ENCODE data around the gene CCT8. TPM values are rescaled to one million over a fixed set of nuclear protein-coding genes. Genes with fewer than 3 reads are reported as not detected.
A peak's percentile ranks its signal among the peaks of the same experiment; 100 is the strongest.

The CCT8 gene
- total RNA-seq, 1 experiment from 2014 or later = 335 TPM

- H3K36me3 Mint-ChIP-seq = peaks cover 81% of the 10 kb centered on the region
- no peaks in the 10 kb centered on the region for H3K27me3 Mint-ChIP-seq (ENCODE audit: low read depth)
- no peaks in the 10 kb centered on the region for H3K4me1 Mint-ChIP-seq
- ATAC-seq (no peak), DNase-seq (ENCODE audit: low spot score) (no peak)
- no peak overlapping the region for H3K27ac Mint-ChIP-seq
- ChIA-PET CTCF (no interaction called here), POLR2A (no interaction called here)
- no peak for TF ChIP-seq ATF6 (CRISPR knock-in tag; IDR thresholded peaks at IDR 0.05)
- no peak for TF ChIP-seq OVOL2 (CRISPR knock-in tag; IDR thresholded peaks at IDR 0.05; ENCODE audit: borderline replicate concordance)
- TF ChIP-seq ELF4 (CRISPR knock-in tag; IDR thresholded peaks at IDR 0.05; ENCODE audit: low read depth) = no peak
- no peaks in the 10 kb centered on the region for H3K9me3 Mint-ChIP-seq
- no peak overlapping the region for H3K4me3 Mint-ChIP-seq
Observed at GRCh38 chr21:29064850-29065481, 8.5 kb downstream of the CCT8 start.

- H3K36me3 Mint-ChIP-seq = peaks cover 59% of the 10 kb centered on the region
- ATAC-seq = no peak
- H3K4me1 Mint-ChIP-seq = no peaks in the 10 kb centered on the region
Observed at GRCh38 chr21:29056538-29057050, 16.9 kb downstream of the CCT8 start.

More at GRCh38 chr21:29056538-29057050, 16.9 kb downstream of the CCT8 start:
- Mint-ChIP-seq H3K27me3 (ENCODE audit: low read depth) (no peaks in the 10 kb centered on the region), H3K4me3 (no peak overlapping the region), H3K27ac (0 out of 2 replicates have a peak overlapping the region, but pooled peaks have one; percentile 52), H3K9me3 (no peaks in the 10 kb centered on the region)
- DNase-seq (ENCODE audit: low spot score) = no peak
- ChIA-PET CTCF (no interaction called here), POLR2A (no interaction called here)
- TF ChIP-seq AFF4 (CRISPR knock-in tag; IDR thresholded peaks at IDR 0.05; ENCODE audit: borderline replicate concordance) = no peak
- TF ChIP-seq ZNF232 (CRISPR knock-in tag; IDR thresholded peaks at IDR 0.05) = no peak
- TF ChIP-seq ZNF219 (CRISPR knock-in tag; IDR thresholded peaks at IDR 0.05; ENCODE audit: borderline replicate concordance) = no peak
- no peak for TF ChIP-seq FOXK1 (CRISPR knock-in tag; IDR thresholded peaks at IDR 0.05)
- TF ChIP-seq MYBL2 (CRISPR knock-in tag; IDR thresholded peaks at IDR 0.05) = no peak
- no peak for TF ChIP-seq IRF1 (CRISPR knock-in tag; IDR thresholded peaks at IDR 0.05)
- no peak for TF ChIP-seq FOXJ3 (CRISPR knock-in tag; IDR thresholded peaks at IDR 0.05; ENCODE audit: borderline replicate concordance)
- TF ChIP-seq ZNF121 (CRISPR knock-in tag; IDR thresholded peaks at IDR 0.05) = no peak
- TF ChIP-seq ERG (CRISPR knock-in tag; IDR thresholded peaks at IDR 0.05) = no peak
- TF ChIP-seq PRRX2 (CRISPR knock-in tag; IDR thresholded peaks at IDR 0.05) = no peak

Data from WTC11 (cell line).